ENCODE results near the gene TMPRSS9.

The TMPRSS9 gene

GRCh38 chr19:2358548-2359173 is 1.4 kb upstream of the TMPRSS9 start:
- no peak for DNase-seq (ENCODE audit: extremely low read depth in 1 of 2, low read depth in 1 of 2)

- no peak for DNase-seq (ENCODE audit: extremely low read depth in 1 of 2, low read depth in 1 of 2)
Observed at GRCh38 chr19:2360833-2361232, 768 bp downstream of the TMPRSS9 start.

- DNase-seq (ENCODE audit: extremely low read depth in 1 of 2, low read depth in 1 of 2) = no peak
Observed at GRCh38 chr19:2361246-2362045, 1.4 kb downstream of the TMPRSS9 start.

- no peak for DNase-seq (ENCODE audit: extremely low read depth in 1 of 2, low read depth in 1 of 2)
Observed at GRCh38 chr19:2362046-2362969, 2.2 kb downstream of the TMPRSS9 start.

- DNase-seq (ENCODE audit: extremely low read depth in 1 of 2, low read depth in 1 of 2) = no peak
Observed at GRCh38 chr19:2362970-2363300, 2.9 kb downstream of the TMPRSS9 start.

- no peak for DNase-seq (ENCODE audit: extremely low read depth in 1 of 2, low read depth in 1 of 2)
Observed at GRCh38 chr19:2363419-2363818, 3.4 kb downstream of the TMPRSS9 start.

- DNase-seq (ENCODE audit: extremely low read depth in 1 of 2, low read depth in 1 of 2) = no peak
Observed at GRCh38 chr19:2365201-2365970, 5.3 kb downstream of the TMPRSS9 start.

GRCh38 chr19:2371656-2372055 is 11.6 kb downstream of the TMPRSS9 start:
- DNase-seq (ENCODE audit: extremely low read depth in 1 of 2, low read depth in 1 of 2) = no peak

GRCh38 chr19:2372076-2372612 is 12.1 kb downstream of the TMPRSS9 start:
- DNase-seq (ENCODE audit: extremely low read depth in 1 of 2, low read depth in 1 of 2) = no peak

- no peak for DNase-seq (ENCODE audit: extremely low read depth in 1 of 2, low read depth in 1 of 2)
Observed at GRCh38 chr19:2374808-2375207, 14.7 kb downstream of the TMPRSS9 start.

GRCh38 chr19:2375353-2376121 is 15.5 kb downstream of the TMPRSS9 start:
- DNase-seq (ENCODE audit: extremely low read depth in 1 of 2, low read depth in 1 of 2) = no peak

GRCh38 chr19:2376784-2377519 is 16.9 kb downstream of the TMPRSS9 start:
- no peak for DNase-seq (ENCODE audit: extremely low read depth in 1 of 2, low read depth in 1 of 2)

GRCh38 chr19:2380567-2380966 is 20.5 kb downstream of the TMPRSS9 start:
- DNase-seq (ENCODE audit: extremely low read depth in 1 of 2, low read depth in 1 of 2) = no peak

- no peak for DNase-seq (ENCODE audit: extremely low read depth in 1 of 2, low read depth in 1 of 2)
Observed at GRCh38 chr19:2381148-2381820, 21.2 kb downstream of the TMPRSS9 start.

GRCh38 chr19:2382530-2383222 is 22.6 kb downstream of the TMPRSS9 start:
- DNase-seq (ENCODE audit: extremely low read depth in 1 of 2, low read depth in 1 of 2) = no peak

GRCh38 chr19:2385053-2385721 is 25.1 kb downstream of the TMPRSS9 start:
- no peak for DNase-seq (ENCODE audit: extremely low read depth in 1 of 2, low read depth in 1 of 2)

All from activated CD8-positive, alpha-beta memory T cell treated with anti-CD3 and anti-CD28 coated beads for 1 hour (primary cell).